Measurements from ENCODE around the gene HORMAD1.

GRCh38 chr1:150720098-150720497, 597 bp downstream of the HORMAD1 start:
- no peak for TF ChIP-seq GLIS3 (CRISPR knock-in tag; IDR thresholded peaks at IDR 0.05)
- TF ChIP-seq, protein P1, sequence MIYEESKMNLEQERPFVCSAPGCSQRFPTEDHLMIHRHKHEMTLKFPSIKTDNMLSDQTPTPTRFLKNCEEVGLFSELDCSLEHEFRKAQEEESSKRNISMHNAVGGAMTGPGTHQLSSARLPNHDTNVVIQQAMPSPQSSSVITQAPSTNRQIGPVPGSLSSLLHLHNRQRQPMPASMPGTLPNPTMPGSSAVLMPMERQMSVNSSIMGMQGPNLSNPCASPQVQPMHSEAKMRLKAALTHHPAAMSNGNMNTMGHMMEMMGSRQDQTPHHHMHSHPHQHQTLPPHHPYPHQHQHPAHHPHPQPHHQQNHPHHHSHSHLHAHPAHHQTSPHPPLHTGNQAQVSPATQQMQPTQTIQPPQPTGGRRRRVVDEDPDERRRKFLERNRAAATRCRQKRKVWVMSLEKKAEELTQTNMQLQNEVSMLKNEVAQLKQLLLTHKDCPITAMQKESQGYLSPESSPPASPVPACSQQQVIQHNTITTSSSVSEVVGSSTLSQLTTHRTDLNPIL (CRISPR knock-in tag; IDR thresholded peaks at IDR 0.05; ENCODE audit: low read depth): no peak
- TF ChIP-seq CSDC2 (CRISPR knock-in tag; IDR thresholded peaks at IDR 0.05): no peak
- no peak for TF ChIP-seq ESRRG (CRISPR knock-in tag; IDR thresholded peaks at IDR 0.05)
- TF ChIP-seq ZFP30 (CRISPR knock-in tag; IDR thresholded peaks at IDR 0.05): no peak
- no peak for TF ChIP-seq ARNTL (CRISPR knock-in tag; IDR thresholded peaks at IDR 0.05; ENCODE audit: borderline replicate concordance, low read depth)
